Measurements from ENCODE around the gene GAMT.

GRCh38 chr19:1406774-1407527 lies 5.6 kb upstream of the GAMT start:
- TF ChIP-seq ZNF274 (IDR thresholded peaks at IDR 0.05; ENCODE audit: low read depth, low read length), result no peak
- no peak for TF ChIP-seq YY1 (IDR thresholded peaks at IDR 0.05; ENCODE audit: insufficient read depth, insufficient read length)

All from NT2/D1 (cell line).